Muscle layer of colon (tissue), 2 donors: ENCODE measurements around the gene TFCP2.

Source experiments
- H3K27ac ChIP-seq: one replicate; pipeline ENCODE4 v1.7.0; 2013; ENCODE audit warnings: low read depth, mild to moderate bottlenecking, low read length, moderate library complexity
- H3K27me3 ChIP-seq, 2 donors: one replicate each; pipeline ENCODE4 v1.7.0; 2013; ENCODE audit warnings: low read length in 2 of 2, mild to moderate bottlenecking in 2 of 2; ENCODE audit not compliant: insufficient read depth in 2 of 2, control insufficient read depth in 1 of 2
- H3K36me3 ChIP-seq: one replicate; pipeline ENCODE4 v1.7.0; 2013; ENCODE audit warnings: mild to moderate bottlenecking, low read length; ENCODE audit not compliant: insufficient read depth
- H3K4me1 ChIP-seq: one replicate; pipeline ENCODE4 v1.7.0; 2013; ENCODE audit warnings: mild to moderate bottlenecking, low read length; ENCODE audit not compliant: insufficient read depth
- H3K4me3 ChIP-seq, 2 donors: one replicate each; pipeline ENCODE4 v1.7.0; 2013; ENCODE audit warnings: low read length in 2 of 2, low read depth in 1 of 2, mild to moderate bottlenecking in 1 of 2, moderate library complexity in 1 of 2
- H3K9ac ChIP-seq: one replicate; pipeline ENCODE4 v1.7.0; 2013; ENCODE audit warnings: low read length
- H3K9me3 ChIP-seq: one replicate; pipeline ENCODE4 v1.7.0; 2013; ENCODE audit warnings: mild to moderate bottlenecking, low read length
- donor health status: abdominal sarcoma.
- donor health status: Adenocarcinoma of cecum.

Gene TFCP2

DNA sequence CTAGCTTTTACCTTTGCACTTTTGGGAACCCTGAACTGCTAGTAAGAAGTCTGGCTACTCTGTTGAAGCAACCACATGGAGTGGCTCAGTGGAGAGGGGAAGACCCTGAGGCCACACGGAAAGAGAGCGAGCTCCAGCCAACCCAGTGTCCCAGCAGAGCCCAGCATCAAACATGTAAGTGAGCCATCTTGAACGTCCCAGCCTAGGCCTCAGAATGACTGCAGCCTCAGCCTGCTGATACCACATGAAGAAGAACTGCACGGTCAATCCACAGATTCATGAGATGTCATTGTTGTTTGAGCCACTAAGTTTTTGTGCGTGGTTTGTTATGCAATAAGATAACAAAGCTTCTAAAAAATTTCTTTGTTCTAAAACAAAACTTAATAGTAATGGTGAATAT is 40.2 kb downstream of the TFCP2 start:
- H3K36me3 ChIP-seq, result no peaks in the 10 kb centered on the region
- no peak overlapping the region for H3K27ac ChIP-seq
- H3K4me3 ChIP-seq, result no peak overlapping the region
- H3K9ac ChIP-seq, result no peak overlapping the region
- no peaks in the 10 kb centered on the region for H3K9me3 ChIP-seq
- no peaks in the 10 kb centered on the region for H3K4me1 ChIP-seq
- H3K27me3 ChIP-seq, result no peaks in the 10 kb centered on the region

DNA sequence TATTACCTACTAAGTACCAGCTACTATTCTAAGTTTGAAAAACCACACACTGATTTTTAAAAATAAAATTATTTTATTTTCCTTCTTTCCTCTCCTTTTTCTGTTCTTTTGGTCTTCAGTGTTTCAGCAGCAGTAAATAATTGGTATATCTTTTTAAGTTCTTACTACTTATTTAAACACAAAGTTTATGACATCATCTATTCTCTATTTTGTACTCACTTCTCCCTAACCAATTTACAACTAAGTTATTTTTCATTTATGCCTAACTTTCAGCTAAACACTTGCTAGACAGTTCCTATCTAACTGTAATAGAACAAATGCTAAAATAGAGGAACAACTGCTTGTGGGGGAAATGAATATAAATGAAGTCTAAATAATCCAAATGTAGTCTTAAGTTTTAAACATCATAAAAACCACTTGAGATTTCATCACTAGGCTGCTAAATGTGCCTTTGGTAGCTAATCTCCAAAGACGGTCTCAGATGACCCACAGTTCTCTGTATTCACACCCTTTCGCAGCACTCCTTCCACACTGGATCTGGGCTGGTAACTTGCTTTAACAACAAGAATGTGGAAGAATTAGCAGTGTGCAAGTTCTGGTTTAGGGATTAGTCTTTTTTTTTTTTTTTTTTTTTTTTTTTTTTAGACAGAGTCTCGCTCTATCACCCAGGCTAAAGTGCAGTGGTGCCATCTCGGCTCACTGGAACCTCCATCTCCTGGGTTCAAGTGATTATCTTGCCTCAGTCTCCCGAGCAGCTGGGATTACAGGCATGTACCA is 41.0 kb downstream of the TFCP2 start:
- Histone ChIP-seq H3K4me1 (no peaks in the 10 kb centered on the region), H3K27me3 (no peaks in the 10 kb centered on the region), H3K4me3 (no peak overlapping the region), H3K9me3 (no peaks in the 10 kb centered on the region), H3K27ac (no peak overlapping the region), H3K36me3 (no peaks in the 10 kb centered on the region), H3K9ac (no peak overlapping the region)

DNA sequence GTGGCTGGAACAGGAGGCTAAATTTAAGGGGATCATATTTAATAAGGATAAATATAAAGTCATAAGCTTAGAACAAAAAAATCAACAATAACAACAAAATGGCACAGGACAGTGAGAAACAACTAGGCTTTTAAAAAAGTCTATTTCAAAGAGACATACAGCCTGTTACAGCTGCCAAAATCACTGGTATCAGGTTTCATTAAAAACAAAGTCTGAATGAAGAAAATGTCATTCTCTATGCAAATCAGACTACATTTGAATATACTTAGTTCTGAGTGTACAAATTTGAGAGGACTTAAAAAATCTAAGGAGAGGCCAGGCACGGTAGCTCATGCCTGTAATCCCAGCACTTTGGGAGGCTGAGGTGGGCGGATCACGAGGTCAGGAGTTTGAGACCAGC is 44.0 kb downstream of the TFCP2 start:
- Histone ChIP-seq H3K9me3 (no peaks in the 10 kb centered on the region), H3K4me3 (no peak overlapping the region), H3K9ac (no peak overlapping the region), H3K36me3 (peaks cover 9% of the 10 kb centered on the region), H3K4me1 (no peaks in the 10 kb centered on the region), H3K27me3 (no peaks in the 10 kb centered on the region), H3K27ac (no peak overlapping the region)

DNA sequence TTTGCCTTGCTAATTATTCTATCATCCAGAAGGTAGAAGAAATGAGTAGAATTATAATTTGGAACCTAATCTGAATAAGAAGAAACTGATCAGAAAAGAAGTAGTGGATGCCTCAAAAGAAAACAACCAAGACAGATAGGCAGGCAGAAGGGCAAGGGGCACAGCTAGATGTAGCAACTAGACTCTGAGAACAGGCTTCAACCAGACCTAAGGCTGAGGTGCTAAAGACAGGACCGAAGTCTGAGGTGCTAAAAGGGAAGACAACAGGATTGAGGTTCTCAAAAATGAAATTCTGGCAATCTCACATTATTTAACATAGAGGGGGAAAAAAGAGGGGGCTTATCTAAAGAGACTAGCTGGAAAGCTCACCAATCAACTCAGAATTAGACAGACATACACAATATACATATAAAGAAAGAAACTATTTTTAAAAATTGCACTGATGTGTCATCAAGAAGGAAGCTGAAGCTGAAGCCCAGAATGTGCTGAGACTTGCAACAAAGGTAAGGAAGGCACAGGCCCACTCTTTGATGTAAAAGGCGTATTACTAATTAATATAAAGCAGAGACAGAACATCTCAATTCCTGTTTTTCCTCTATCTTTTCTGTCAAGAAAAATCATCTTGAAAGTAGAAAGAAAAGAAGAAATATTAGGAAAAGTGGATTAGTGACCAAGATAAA is 45.7 kb downstream of the TFCP2 start:
- H3K4me3 ChIP-seq, result no peak overlapping the region
- peaks cover 9% of the 10 kb centered on the region for H3K36me3 ChIP-seq
- H3K4me1 ChIP-seq, result no peaks in the 10 kb centered on the region
- H3K27me3 ChIP-seq, result no peaks in the 10 kb centered on the region
- no peaks in the 10 kb centered on the region for H3K9me3 ChIP-seq
- H3K9ac ChIP-seq, result no peak overlapping the region
- H3K27ac ChIP-seq, result no peak overlapping the region

DNA sequence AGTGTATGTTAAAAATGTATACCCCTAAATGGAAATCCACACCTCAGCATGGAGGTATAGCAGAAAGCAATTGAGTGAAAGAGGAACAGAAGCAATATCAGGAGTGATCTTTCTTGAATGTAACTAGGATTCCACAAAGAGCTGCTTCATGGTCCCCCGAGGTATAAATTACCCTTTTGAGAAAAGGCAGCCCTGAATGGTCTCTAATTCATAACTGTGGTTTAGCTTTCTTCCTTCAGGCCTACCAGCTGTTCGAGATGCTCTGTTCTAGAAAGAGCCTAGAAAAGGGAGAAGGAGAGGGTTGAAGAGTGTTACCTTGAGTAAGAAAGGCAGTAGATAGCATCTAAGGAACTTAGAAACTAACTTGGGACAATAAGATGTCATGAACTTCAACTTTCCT is 46.6 kb downstream of the TFCP2 start:
- no peak overlapping the region for H3K4me3 ChIP-seq
- H3K27me3 ChIP-seq, result no peaks in the 10 kb centered on the region
- H3K4me1 ChIP-seq, result no peaks in the 10 kb centered on the region
- H3K9ac ChIP-seq, result no peak overlapping the region
- H3K36me3 ChIP-seq, result peaks cover 9% of the 10 kb centered on the region
- no peak overlapping the region for H3K27ac ChIP-seq
- H3K9me3 ChIP-seq, result no peaks in the 10 kb centered on the region

DNA sequence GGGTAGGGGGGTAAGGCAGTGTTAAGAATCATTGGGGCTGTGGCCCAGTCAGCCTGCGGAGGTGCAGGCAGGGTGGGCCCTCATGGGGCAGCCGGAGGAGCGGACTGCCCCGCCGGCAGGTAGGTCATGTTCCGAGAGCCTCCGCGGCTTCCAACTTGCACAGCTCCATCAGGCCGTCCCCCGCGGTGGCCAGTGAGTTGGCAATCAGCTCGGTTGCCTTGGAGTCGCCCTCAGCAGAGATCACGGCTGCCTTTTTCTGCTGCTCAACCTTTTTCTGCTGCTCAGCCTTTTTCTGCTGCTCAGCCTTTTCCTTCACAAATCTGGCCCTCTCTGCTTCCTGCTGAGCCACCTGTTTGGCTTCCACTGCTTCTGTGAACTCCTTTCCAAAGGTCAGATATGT is 48.4 kb downstream of the TFCP2 start:
- H3K4me1 ChIP-seq, result no peaks in the 10 kb centered on the region
- H3K27ac ChIP-seq, result no peak overlapping the region
- H3K4me3 ChIP-seq, result no peak overlapping the region
- no peak overlapping the region for H3K9ac ChIP-seq
- H3K9me3 ChIP-seq, result no peaks in the 10 kb centered on the region
- H3K27me3 ChIP-seq, result no peaks in the 10 kb centered on the region
- peaks cover 9% of the 10 kb centered on the region for H3K36me3 ChIP-seq

DNA sequence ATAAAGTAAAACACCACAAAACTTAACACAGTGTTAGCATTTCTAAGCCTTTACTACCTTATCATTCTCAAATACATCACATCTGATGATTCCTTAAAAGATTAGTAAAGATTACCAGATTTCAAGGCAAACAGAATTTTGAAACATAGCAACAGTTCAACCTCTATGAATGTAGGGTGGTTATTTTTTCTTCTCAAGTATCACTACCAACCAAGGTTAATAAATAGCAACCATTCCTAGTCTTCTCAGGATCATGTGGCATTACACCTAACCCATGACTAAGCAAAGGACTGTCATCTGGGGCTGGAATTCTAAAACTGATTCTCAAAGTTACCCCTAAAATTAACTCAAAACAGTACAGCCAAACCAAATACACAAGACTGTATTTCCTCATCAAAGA is 50.1 kb downstream of the TFCP2 start:
- no peak overlapping the region for H3K27ac ChIP-seq
- no peaks in the 10 kb centered on the region for H3K9me3 ChIP-seq
- H3K4me1 ChIP-seq, result no peaks in the 10 kb centered on the region
- no peak overlapping the region for H3K4me3 ChIP-seq
- no peaks in the 10 kb centered on the region for H3K27me3 ChIP-seq
- peaks cover 16% of the 10 kb centered on the region for H3K36me3 ChIP-seq
- no peak overlapping the region for H3K9ac ChIP-seq

DNA sequence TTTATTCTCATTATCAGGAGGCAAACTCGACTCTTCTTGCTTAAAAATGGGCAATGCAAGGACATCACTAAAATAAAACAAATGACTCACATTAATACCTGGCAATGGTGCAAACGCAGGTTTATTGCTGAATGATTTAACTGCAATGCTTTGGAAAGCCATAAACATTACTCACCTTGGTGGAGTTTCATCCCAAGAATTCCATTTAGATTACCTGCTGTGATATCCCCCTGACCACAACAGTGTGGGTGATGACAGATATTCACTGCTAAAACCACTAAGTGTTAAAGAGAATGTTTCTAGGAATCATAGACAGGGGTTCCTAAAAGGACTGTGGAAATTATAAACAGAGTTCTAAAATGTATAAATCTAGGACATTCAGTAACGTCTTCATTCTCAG is 54.2 kb downstream of the TFCP2 start:
- no peak overlapping the region for H3K9ac ChIP-seq
- no peak overlapping the region for H3K27ac ChIP-seq
- no peaks in the 10 kb centered on the region for H3K4me1 ChIP-seq
- no peaks in the 10 kb centered on the region for H3K27me3 ChIP-seq
- H3K9me3 ChIP-seq, result no peaks in the 10 kb centered on the region
- H3K4me3 ChIP-seq, result no peak overlapping the region
- peaks cover 14% of the 10 kb centered on the region for H3K36me3 ChIP-seq

DNA sequence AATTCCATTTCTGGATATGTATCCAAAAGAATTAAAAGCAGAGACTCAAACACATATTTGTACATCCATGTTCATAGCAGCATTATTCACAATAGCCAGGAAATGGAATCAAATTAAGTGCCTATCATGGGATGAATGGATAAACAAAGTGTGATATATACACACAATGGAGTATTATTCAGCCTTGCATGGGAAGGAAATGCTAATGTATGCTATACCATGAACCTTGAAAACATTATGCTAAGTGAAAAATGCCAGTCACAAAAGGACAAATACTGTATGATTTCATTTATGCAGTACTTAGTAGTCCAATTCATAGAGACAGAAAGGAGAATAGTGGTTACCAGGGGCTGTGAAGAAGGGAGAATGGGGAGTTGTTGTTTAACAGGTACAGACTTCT is 57.4 kb downstream of the TFCP2 start:
- Histone ChIP-seq H3K36me3 (peaks cover 24% of the 10 kb centered on the region), H3K4me3 (no peak overlapping the region)

DNA sequence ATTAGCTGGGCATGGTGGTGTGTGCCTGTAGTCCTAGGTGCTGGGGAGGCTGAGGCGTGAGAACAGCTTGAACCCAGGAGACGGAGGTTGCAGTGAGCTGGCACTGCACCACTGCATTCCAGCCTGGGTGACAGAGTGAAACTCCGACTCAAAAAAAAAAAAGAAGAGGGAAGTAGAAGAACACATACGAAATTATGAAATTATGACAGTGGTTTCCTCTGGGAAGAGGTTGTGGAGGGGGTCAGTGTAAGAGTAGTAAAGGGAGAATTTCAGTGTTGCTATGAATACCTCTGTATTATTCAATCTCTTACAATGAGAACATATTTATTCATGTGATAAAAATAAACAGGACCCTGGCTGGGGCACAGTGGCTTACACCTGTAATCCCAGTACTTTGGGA is 64.8 kb downstream of the TFCP2 start:
- H3K4me1 ChIP-seq, result no peaks in the 10 kb centered on the region
- H3K27me3 ChIP-seq, result no peaks in the 10 kb centered on the region
- H3K4me3 ChIP-seq, result no peak overlapping the region
- H3K9ac ChIP-seq, result no peak overlapping the region
- H3K36me3 ChIP-seq, result peaks cover 42% of the 10 kb centered on the region
- H3K9me3 ChIP-seq, result no peaks in the 10 kb centered on the region
- no peak overlapping the region for H3K27ac ChIP-seq

More for the DNA sequence above, 57.4 kb downstream of the TFCP2 start:
- H3K4me1 ChIP-seq, result no peaks in the 10 kb centered on the region
- H3K27me3 ChIP-seq, result no peaks in the 10 kb centered on the region
- H3K27ac ChIP-seq, result no peak overlapping the region
- H3K9me3 ChIP-seq, result no peaks in the 10 kb centered on the region
- H3K9ac ChIP-seq, result no peak overlapping the region

DNA sequence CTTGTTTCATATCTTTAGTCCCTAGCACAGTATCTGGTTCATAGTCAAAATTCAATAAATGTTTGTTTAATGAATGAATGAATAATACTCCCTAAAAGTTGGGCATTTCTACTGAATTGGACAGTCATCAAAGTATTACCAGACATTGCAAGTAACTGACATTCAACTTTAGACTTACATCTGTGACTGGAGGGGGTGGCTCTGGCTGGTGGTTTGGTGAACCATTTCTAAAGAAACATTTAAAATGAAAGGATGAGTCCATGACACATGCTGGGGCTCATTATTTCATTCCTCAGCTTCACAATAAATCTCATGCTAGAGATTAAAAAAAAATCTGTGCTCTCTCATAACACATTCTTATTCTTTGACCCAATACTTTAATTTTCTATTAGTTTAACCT is 69.0 kb downstream of the TFCP2 start:
- no peaks in the 10 kb centered on the region for H3K4me1 ChIP-seq
- H3K36me3 ChIP-seq, result peaks cover 52% of the 10 kb centered on the region
- no peak overlapping the region for H3K4me3 ChIP-seq
- H3K27me3 ChIP-seq, result no peaks in the 10 kb centered on the region
- no peaks in the 10 kb centered on the region for H3K9me3 ChIP-seq
- no peak overlapping the region for H3K9ac ChIP-seq
- no peak overlapping the region for H3K27ac ChIP-seq

DNA sequence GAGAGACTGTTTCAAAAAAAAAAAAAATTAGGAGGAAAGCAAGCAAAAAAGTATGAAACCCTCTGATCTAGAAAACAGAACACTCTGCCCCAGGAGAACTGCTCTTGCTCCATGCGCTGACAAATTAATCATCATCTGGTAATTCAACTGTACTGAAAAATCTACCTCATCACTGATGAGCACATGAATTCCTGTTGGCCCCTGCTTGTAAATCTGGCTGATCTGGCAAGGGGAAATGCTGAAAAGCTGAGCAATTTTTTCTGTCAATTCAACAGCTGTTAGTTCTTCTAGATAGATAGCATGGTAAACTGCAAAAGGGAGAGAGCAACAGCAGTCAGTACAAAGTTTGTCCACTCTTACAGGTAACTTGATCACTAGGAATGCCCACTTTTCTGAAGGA is 74.3 kb downstream of the TFCP2 start:
- no peak overlapping the region for H3K9ac ChIP-seq
- no peak overlapping the region for H3K27ac ChIP-seq
- no peak overlapping the region for H3K4me3 ChIP-seq
- H3K27me3 ChIP-seq, result no peaks in the 10 kb centered on the region
- peaks cover 55% of the 10 kb centered on the region for H3K36me3 ChIP-seq
- H3K4me1 ChIP-seq, result no peaks in the 10 kb centered on the region
- H3K9me3 ChIP-seq, result no peaks in the 10 kb centered on the region
